GM12865 (cell line): ENCODE results near the gene NKD1.

Experiments
- DNase-seq: peaks from one replicate; pipeline ENCODE4 v3.0.0; 2010; ENCODE audit warnings: low read depth
- H3K4me3 ChIP-seq: 2 replicates; pipeline ENCODE4 v1.5.1; 2011; ENCODE audit warnings: mild to moderate bottlenecking, low read depth, low read length, control low read depth
- TF ChIP-seq, protein P1 (sequence below): IDR thresholded peaks from 2 replicates; pipeline ENCODE4 v1.5.1; 2011; ENCODE audit warnings: low read length, control low read depth, low read depth, inconsistent platforms; ENCODE audit not compliant: insufficient read depth; ENCODE audit errors: missing control alignments

Gene NKD1

DNA sequence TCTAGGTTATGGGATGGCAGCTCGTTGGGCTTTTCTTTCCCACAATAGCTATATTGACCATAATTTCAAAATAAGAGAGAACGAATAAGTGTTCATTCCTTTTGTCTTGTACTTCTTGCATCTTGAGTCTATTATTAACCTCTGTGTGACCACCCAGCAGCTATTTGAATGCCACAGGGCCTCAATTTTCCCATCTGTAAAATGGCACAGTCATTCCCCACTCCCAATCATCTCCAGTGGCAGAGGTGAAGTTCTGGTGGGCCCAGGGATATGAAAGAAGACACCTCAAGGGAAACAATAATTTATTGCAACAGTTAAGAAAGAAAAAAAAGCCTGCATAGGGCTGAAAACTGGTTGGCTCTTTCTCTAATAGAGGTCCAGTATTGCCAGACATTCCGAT is 28.6 kb upstream of the NKD1 start:
- TF ChIP-seq, protein P1, sequence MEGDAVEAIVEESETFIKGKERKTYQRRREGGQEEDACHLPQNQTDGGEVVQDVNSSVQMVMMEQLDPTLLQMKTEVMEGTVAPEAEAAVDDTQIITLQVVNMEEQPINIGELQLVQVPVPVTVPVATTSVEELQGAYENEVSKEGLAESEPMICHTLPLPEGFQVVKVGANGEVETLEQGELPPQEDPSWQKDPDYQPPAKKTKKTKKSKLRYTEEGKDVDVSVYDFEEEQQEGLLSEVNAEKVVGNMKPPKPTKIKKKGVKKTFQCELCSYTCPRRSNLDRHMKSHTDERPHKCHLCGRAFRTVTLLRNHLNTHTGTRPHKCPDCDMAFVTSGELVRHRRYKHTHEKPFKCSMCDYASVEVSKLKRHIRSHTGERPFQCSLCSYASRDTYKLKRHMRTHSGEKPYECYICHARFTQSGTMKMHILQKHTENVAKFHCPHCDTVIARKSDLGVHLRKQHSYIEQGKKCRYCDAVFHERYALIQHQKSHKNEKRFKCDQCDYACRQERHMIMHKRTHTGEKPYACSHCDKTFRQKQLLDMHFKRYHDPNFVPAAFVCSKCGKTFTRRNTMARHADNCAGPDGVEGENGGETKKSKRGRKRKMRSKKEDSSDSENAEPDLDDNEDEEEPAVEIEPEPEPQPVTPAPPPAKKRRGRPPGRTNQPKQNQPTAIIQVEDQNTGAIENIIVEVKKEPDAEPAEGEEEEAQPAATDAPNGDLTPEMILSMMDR, result no peak
- no peak for DNase-seq
- H3K4me3 ChIP-seq, result no peak overlapping the region

DNA sequence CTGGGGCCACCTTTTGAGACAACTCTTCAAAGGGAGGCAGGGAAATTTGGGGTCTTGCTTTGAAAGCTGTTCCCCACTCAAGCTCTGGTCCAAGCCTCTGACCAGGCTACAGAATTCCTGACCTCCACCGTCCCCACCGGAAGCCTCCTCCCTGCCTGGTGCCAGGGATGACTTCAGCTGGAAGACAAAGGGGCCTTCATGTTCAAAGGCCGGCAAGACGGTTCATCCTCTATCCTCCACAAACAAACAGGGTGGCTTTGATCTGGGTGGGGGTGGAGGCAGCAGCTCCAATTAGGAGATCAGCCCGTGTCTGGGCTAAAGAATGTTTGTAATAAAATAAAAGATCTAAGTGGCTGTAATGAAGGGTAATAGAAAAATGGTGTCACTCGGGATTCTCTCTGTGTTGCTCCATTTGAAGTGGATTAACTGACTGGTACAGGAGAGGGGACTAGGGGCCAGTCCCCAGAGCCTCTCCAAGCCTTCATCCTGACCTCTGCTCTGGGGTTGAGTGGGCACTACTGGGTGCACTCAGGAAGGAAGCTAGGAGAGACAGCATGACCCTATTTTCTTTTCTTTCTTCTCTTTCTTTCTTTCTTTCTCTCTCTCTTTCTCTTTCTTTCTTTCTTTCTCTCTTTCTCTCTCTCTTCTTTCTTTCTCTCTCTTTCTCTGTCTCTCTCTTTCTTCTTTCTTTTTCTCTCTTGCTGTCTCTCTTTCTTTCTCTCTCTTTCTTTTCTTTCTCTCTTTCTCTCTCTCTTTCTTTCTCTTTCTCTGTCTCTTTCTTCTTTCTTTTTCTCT is 27.5 kb upstream of the NKD1 start:
- TF ChIP-seq, protein P1, result no peak
- no peak for DNase-seq
- no peak overlapping the region for H3K4me3 ChIP-seq

DNA sequence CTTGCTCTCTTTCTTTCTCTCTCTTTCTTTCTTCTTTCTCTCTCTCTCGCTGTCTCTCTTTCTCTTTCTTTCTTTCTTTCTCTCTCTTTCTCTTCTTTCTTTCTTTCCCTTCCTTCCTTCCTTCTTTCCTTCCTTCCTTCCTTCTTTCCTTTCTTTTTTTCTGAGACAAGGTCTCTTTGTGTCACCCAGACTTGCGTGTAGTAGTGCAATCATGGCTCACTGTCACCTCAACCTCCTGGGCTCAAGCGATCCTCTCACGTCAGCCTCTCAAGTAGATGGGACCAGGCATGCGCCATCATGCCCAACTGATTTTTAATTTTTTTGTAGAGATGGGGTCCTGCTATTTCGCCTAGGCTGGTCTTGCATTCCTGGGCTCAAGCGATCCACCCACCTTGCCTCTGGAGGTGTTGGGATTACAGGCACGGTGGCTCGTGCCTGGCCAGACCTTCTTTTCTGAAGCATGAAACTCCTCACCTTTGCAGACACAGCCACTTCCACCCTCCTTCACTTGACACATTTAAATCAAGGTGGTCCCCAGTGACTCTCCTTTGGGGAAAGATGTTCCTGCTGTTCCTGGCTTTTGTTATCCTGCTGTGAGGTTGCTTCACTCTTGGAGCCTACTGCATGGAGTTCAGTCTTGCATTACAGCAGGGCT is 26.8 kb upstream of the NKD1 start:
- TF ChIP-seq, protein P1, result no peak
- DNase-seq, result no peak
- H3K4me3 ChIP-seq, result no peak overlapping the region

DNA sequence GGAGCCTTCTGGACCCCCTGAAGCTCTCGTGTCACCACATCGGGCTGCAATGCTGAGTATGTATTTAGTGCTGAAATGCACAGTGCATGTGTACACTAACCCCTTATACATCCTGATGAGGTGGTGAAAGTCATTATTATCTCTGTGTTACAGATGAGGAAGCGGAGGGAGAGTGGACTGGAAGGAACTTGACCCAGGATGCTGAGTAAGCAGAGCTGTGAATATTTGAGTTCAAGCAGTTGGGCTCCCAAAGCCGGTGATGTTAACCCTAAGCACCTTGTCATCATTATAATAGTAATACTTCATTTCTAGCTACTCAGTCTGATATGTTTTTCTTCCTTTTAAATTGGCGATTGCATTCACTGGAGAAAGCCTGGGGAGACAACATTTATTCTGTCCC is 25.9 kb upstream of the NKD1 start:
- TF ChIP-seq, protein P1, result no peak
- no peak for DNase-seq
- no peak overlapping the region for H3K4me3 ChIP-seq

DNA sequence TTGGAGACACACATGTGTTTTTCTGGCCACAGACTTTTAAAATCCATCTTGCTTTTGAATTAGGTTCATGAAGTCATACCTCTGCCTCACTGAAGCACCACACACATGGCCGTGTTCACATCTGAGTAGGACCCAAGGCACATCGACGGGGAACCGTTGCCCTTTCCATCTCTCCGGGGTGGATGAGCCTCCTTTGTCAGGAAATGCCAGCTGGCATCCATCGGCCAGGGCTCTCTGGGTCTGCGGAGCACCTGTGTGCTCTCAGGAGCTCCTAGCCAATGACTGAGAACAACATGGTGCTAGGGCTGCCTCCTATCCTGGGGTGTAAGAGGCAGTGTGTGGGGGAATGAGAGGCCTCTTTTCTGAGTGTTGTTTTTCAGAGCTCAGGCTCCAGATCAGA is 24.5 kb upstream of the NKD1 start:
- TF ChIP-seq, protein P1, result no peak
- no peak for DNase-seq
- no peak overlapping the region for H3K4me3 ChIP-seq

DNA sequence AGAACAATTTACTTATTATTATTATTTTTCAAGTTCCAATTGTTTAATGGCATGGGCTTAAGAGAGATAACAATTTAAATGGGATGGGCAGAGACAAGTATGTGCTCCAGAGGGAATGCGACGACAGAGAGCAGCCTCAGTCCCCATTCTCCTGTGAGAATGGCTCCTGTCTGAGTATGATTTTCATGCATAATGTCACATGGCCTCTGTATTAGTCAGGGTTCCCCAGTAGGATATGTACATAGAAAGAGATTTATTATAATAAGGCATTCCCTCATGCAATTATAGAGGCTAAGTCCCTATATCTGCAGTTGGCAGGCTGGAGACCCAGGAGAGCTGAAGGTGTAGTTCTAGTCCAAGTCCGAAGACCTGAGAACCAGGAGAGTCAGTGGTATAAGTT is 22.9 kb upstream of the NKD1 start:
- TF ChIP-seq, protein P1, result no peak
- no peak overlapping the region for H3K4me3 ChIP-seq
- no peak for DNase-seq
